Measurements from ENCODE around the gene GABRR3.
"Not testable (repeated sequence)": the region's sequence is repeated elsewhere in the genome, so short reads cannot be mapped to it uniquely, and the experiment has no call there.

Gene GABRR3

DNA sequence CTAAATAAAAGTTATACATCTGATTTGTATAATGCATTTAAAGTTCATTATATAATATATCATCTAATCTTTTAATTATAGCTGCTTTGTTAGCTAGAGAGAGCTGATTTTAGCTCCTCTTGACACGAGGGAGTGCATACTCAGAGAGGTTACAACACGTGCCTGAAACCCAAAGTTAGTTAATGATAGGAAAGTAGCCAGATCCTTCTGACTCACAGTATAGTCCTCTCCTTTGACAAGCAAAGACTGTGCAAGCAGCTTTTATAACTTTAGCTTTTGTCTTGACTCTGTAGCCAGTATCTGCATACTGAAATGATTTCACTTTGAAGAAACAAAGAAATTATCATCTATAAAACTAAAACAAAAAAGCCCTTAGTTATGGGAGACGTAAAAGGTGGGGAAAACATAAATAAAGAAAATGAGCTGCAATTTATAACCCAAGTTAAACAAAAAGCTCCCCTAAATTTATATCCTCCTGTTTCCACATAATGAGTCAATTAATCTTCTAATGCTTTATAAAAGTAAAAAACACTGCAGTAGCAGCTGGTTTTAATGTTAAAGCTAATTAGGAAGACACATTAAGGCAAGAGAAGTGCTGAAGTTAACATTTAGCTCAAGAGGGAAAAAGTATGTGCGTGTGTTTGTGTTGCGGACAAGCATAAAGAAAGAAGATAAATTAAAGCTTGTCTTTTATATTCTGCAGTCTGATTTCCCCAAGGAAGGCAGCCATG, 13.1 kb downstream of the GABRR3 start:
- no peak for DNase-seq

DNA sequence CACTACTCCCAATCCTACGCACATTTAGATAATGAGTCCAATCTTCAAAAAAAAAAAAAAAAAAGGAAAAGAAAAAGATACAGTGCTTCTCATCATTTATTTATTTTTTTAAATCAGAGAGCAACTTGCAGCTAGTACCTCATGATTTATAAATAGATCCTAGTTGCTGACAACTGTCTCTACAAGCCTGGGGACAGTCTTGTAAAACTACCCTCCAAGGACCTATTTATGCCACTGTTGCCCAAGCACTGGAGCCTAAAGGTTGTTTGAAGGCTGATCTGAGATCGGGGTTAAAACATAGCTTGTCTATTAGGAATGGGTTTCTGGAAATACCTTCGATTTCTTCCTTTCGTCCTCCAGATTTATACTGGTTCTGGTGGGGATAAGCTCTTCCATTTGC, 14.7 kb downstream of the GABRR3 start:
- no peak for DNase-seq

DNA sequence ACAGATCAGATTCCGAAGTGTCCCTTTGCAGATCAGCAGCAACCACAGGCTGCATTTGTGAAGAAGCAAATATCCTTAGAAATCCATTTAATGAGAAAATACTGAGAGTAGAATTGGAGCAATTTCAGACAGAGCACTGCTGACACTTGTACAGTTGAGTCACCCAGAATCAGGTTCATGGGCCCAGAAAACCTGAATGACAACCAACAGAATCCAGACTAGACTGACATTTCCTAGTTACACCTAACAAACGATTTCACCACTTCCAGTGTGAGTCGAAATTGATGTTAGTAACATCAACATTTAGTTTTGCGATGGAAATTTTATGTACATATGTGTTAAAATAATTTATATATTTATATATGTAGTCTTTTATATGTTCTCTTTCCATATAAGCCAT, 16.8 kb downstream of the GABRR3 start:
- DNase-seq: no peak

DNA sequence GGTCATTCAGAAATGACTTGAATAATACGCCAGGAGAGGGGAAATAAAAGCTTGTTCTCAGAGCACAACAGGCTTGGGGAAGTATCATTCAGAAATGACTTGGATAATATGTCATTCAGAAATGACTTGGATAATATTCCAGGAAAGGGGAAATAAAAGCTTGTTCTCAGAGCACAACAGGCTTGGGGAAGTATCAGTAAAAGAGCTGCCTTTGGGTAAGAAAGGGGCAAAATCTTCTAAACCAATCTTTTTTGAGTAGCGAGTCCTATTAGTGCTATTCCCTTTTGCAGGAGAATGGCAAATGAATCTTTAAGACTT, 20.9 kb downstream of the GABRR3 start:
- no peak for DNase-seq

DNA sequence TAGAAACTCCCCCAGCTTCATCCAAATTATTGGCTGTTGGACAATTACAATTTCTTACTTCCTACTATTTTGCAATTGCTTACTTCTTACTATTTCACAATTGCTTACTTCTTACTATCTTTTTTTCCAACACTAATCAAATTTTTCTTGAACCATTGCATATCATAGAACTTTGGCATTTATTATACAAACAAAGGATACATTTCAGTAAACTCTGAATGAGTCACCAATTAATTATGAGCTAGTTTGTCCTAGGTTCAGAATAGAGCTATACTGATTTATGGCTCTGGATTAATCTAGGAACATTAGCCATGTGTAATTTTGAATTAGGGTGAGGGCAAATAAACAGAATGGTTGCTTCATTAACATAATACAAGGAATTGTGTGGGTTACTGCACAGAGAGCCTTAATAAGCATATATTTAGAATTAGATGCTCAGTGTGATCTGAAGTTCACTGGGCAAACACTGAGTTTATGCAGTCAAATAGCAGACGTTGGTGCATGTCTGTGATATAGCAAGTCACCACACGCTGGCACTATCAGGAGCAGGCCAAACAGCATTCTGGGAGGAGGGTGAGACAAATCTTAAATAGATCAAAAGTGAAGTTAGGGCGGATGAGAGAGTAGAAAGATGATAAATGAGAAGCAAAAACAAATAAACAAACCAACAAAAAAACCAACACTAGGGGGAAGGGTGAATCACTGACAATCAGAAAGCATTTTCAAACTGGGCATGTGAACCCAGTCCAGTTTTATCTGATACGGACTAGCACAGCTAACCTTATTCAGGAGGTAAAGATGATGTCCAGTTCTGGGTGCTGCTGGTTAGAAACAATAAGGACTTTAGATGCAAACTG, 21.5 kb downstream of the GABRR3 start:
- no peak for DNase-seq

DNA sequence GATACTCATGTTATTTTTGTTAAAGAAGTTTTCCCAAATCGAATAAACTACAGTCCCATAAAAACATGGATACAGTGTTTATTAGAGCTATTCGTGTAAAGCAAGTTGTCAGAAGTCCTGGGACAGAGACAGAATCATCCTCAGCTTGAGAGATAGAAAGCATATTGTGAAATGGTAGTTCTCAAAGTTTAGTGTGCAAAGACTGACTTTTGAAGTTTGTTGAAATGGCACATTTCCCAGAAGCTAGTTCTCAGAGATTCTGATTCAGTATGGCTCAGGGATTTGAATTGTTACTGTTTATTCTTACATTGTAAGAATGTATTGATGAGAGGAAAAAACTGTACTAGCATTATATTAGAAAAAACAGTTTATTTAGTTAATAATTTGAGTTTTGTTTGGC, 22.1 kb downstream of the GABRR3 start:
- DNase-seq: no peak

DNA sequence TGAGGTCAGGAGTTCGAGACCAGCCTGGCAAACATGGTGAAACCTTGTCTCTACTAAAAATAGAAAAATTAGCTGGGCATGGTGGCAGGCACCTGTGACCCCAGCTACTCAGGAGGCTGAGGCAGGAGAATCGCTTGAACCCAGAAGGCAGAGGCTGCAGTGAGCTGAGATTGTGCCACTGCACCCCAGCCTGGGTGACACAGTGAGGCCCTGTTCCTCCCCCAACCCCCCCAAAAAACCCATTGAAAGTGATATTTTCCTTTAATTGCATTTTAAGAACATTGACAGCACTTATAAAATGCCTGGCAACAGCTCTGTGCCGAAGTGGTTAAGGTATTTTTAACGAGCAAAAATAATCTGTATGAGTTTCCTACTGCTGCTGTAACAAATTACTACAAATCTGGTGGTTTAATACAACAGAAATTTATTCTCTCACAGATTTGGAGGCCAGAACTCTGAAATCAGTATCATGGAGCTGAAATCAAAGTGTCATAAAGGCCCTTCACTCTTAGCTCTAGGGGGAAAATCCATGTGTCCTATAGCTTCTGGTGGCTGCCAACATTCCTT, 24.1 kb downstream of the GABRR3 start:
- DNase-seq: not testable (repeated sequence)

DNA sequence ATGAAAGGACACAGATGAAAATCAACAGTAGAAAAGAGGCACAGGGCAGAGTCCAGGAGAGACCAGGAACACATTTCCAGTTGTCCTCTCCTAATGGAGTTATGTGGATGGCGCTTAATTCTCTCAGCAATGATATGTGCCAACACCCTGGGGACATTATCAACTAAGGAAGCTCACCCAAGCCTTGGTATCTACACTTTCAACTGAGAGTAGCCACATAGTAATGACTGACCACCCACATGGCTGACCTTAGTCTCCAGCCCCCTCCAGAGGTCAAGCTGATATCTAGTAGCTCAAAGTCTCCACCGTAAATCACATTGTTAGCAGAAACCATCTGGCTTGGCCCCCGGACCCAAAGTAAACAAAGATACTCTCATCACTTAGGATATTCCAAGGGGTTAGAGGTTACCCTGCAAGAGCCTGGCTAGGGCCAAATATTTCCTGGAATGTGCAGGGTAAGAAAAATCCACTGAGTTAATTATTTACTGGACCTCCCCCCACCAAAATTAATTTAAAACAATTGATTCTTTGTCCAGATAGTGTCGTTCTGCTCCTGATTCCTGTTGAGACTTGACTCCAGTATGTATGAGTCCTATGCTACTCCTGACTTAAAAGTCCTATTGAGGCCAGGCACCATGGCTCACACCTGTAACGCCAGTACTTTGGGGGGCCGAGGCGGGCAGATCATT, 24.8 kb downstream of the GABRR3 start:
- DNase-seq: no peak

DNA sequence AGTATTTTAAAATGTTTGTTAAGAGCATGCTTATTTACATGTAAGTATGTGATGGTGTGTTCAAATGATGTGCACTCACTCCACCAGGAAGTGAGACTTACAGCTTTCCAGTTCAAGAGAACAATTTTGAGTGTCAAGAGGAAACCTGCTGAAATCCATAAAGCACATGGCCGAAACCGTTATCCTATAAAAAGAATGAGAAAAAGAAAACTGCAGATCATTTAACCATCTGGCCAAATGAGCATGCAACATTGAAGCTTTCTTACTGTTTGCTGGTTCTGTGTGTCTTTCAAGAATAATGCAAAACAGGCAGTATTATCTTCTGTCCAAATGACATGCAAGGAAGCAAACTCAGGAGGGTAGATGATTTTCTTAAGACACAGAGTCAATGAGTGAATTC, 26.3 kb downstream of the GABRR3 start:
- DNase-seq: no peak

DNA sequence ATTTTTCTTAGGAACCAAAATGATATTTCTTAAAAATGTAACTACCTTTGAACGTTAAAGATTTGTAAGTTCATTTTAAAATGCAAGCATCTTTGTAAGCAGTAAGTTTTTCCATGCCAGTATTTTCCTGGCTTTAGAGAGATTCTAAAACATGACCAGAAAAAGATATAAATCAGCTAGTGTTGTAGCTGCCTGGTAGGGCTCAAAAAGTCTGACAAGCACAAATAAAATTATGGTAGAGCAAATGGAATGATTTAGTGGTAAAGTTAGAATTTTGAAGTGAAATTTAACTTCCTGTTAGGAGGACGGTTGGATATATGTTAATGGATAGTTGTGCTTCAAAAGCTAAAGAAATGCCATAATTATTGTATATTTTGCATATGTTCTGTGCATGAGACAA, 29.7 kb downstream of the GABRR3 start:
- no peak for DNase-seq

DNA sequence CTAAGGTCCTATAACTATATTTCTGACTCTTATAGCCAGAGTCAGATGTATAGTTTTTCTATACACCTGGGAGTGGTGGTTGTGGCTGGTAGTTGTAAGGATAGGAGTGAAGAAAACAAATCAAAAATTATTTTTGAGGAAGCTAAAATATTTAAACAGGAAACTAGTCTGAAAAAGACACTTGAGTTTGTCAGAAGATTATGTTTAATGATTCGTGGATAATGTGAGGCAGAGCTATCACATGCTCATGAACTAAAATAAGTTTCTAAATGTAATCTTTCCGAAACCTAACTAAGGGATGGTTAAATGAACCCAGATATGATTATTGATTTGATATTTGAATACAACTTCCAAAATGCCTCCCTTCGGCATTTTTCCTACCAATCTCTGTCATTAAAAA, 30.4 kb downstream of the GABRR3 start:
- no peak for DNase-seq

DNA sequence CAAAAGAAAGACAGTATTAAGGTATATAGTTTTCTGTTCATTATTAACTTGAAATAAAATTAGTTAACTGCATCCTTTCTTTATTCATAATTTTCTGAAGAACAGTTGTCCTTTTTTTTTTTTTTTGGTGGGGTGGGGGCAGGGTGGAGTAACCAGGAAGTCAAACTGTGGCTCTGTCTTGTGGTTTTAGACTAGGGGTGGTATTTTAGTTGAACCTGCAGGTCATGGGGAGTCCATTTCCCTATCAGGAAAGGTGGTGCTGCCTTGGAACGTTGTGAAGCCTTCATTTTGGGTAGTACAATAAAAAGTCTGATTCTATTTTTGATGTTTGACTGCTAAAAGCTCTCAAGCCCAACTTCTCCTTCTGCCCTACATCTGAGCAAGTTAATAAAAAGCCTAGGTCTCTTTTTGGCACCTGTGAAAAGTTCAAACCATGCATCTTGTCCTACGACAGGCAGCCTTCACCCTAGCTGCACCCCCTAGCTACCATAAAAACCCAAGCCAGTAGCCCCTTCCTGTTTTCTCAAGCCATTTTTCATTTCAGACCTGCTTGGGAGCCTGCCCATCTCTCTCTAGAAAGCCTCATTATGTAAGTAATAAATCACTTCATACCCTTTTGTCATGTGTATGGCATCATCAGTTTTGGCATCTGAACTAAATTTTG, 31.7 kb downstream of the GABRR3 start:
- DNase-seq: no peak

DNA sequence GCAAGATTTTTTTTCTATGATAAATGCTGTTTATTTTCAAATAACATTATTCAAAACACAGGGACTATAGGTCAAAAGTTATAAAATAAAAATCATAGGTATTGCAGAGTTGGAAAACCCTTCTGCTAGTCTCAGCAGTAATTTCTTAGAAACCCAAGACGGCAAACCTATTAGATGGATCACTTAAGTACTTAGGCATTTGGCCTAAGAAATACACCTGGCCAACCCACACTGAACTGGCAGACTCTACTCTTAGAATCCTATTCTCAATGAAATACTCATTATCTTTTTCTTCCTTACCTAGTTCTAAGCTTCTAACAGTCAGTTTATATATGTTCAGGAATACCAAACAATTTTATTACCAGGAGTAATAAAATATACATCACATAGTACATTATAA, 32.4 kb downstream of the GABRR3 start:
- DNase-seq: no peak

DNA sequence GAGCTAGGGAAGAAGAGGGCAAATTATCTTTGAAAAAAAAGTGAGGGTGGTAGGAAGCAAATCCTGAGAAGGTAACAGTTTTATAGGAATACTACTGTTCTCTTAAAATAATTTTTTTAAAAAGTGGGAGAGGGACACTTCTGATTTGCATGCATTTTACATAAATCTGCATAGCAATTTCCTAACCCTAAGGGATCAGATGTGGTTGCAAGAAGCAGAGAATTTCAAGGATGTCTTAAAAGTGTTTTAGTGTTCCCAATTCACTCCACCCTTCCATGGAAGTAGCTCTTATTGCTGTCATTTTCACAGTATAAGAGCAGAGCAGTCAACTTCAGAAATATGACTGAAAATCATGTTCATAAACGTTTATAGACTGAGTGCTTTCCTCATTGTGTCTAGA, 35.1 kb downstream of the GABRR3 start:
- no peak for DNase-seq

DNA sequence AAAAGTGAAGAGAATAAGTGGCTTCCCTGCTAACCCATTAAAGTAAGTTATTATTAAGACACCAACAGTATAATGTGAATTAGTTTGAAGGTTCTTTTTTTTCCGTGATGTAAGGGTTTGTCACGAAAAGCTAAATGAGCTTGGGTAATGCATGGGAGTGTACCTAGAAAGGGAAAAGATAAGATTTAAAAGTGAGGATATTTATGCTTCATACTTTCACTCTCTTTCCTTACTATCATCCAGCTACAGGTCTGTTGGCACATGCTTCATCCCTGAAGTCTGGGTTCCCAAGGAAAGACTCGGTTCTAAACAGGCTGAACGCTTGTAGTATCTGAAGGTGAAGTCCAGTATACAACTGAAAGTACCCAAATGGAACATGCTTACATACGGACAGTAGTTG, 36.0 kb downstream of the GABRR3 start:
- no peak for DNase-seq

DNA sequence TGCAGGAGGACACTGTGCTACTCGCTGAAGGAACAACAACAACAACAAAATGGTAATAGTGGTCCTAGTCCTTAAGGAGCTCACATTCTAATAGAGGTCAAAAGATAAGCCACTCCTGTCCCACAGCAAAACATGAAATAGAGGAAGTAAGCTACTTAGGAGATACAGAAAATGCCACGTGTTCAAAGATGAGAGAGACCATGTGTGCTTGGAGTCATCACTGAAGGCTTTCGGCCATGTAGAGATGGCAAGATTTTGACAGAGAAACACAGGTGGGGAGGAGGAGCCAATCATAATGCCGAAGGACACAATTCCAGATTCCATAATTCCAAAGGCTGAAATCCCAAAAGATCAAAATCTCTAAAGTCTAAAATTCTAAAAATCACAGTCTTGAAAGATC, 38.1 kb downstream of the GABRR3 start:
- no peak for DNase-seq

DNA sequence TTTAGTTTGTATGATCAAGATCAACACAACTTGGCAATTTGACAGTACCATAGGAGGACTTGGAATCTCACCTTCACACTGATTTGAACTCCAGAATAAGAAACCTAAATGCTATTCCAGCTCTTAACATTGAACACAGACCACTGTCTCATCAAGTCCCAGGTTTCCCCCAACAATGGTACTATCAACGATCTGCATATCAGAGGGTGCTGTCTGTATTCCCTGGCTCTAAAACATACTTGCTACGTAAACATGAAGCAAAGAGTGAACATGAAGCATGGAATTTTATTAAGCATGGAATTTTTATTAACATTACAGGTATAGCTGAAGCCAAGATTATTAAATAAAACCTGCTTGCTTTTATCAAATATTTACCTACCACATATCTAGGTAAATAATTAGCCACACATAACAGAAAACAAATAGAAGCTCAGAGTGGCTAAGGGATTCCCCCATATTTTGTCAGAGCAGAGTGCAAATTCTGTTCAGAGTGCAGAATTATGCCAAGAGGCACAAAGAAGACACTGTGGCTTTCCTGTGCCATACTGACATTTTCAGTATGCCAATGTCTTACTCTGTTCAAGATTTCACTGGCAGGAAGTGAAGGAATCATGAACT, 40.7 kb downstream of the GABRR3 start:
- no peak for DNase-seq

DNA sequence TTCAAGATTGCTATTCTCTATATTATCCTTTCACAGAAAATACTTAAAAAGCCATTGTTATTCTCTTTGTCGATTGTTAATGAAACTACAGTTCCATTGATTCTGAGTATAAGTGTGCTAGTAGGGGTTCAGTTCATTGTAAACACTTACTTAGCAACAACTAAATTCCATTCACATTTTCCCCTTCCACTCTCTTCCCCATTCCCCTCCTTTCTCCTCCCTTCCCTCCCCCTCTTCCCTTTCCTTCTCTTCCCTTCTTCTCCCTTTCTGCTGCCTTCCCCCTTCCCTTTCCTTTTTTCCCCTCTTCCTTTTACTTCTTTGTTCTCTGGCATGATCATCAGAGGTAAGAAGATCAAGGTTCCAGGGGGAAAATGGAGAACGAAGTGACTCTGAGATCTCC, 41.6 kb downstream of the GABRR3 start:
- DNase-seq: no peak

DNA sequence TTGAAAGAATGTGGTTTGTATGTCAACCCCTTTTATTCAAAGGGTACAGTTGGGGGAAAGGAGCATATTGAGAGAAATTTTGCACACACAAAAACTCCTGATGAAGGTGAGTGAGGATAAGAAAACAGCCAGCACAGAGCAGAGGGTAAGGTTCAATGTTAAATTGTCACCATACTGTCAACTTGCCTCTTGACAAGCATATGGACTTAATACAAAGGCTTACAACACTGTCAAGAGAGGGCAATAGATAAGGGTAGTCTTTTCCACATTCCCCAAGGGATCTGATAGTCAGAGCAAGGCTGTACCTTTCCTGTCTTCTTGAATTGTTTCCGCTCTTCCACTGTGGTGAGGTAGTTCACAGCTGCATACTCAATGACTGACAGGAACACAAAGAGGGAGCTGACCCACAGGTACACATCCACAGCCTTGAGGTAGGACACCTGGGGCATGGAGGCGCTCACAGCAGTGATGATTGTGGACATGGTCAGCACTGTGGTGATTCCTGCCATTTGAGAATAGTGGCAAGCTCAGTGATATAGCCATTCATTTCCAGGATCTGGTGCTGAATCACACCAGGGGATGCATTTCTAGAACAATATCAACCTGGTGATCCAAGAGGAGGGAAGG, 42.5 kb downstream of the GABRR3 start:
- no peak for DNase-seq

DNA sequence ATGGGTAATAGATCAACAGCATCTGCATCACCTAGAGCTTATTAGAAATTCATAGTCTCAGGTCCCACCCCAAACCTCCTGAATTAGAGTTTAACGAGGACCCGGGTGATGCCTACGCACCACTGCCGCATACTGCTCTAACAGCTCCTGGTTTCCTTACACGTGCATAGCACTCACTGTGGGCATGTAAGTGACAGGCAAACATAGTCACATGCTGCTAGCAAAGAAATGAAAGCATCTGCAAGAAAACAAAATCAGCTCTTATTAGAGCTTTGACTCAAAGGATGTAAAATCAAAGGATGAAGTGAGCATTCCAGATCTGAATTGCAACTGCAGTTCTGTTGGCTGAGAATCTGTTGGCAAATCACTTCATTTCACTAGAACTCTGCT, 43.8 kb downstream of the GABRR3 start:
- no peak for DNase-seq

DNA sequence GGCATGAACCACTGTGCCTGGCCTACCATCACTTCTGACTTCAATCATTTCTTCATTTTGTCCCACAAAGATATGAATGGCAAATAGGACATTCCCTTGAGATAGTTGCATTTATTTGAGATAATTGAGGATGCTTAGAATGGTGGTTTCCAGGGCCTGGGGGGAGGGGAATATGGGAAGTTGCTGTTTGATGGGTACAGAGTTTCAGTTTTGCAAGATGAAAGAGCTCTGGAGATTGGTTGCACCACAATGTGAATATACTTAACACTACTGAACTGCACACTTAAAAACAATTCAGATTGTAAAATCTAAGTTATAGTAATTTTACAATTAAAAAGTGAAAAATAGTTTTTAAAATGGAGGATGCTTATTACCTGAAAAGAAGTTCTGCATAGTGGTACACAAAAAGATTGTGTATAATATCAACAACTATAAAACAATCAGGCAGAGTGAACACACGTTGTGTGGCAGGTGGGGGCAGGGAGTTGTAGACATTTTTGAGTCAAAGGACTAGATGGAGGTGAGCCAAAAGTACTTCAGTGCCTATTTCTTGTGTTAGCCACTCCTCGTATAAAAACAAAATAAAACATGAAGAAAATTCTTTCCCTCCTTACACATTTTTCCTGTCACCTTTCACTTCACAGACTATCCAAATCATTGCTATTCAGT, 44.4 kb downstream of the GABRR3 start:
- DNase-seq: no peak
